MCF 10A (cell line): ENCODE results near the gene ACTR3. TPM values are rescaled to one million over a fixed set of nuclear protein-coding genes. Genes with fewer than 3 reads are reported as not detected.

Experiments
- BruUV-seq: library from RNA; stranded (reverse); fragments of 400-500 nt; replicated peaks from 2 replicates; lab custom pipeline; 2021; lab: Mats Ljungman, UMichigan
- CTCF ChIA-PET: fragments of 300-600 bp; sonication (Branson Sonifier 250); formaldehyde crosslinking; extraction: SDS; loops from one replicate; lab custom pipeline; 2021; ENCODE audit warnings: antibody characterized with exemption, inconsistent platforms; lab: Yijun Ruan, JAX
- POLR2A ChIA-PET: fragments of 300-600, 350-650 bp; sonication (Branson Sonifier 250); formaldehyde crosslinking; extraction: SDS; loops from one replicate; lab custom pipeline; 2020; ENCODE audit warnings: antibody characterized with exemption, inconsistent platforms; lab: Yijun Ruan, JAX
- DNase-seq: peaks from one replicate; pipeline ENCODE4 v3.0.0-alpha.2; 2018; ENCODE audit not compliant: unreplicated experiment
- H3K27ac Mint-ChIP-seq: one replicate; pipeline ENCODE4 v1.8.0; 2022; ENCODE audit warnings: mild to moderate bottlenecking, low read depth, mixed read lengths; ENCODE audit not compliant: unreplicated experiment
- H3K27me3 Mint-ChIP-seq: one replicate; pipeline ENCODE4 v1.8.0; 2022; ENCODE audit warnings: mixed read lengths; ENCODE audit not compliant: insufficient read depth, unreplicated experiment
- H3K36me3 Mint-ChIP-seq: one replicate; pipeline ENCODE4 v1.8.0; 2022; ENCODE audit warnings: mild to moderate bottlenecking, moderate library complexity, mixed read lengths; ENCODE audit not compliant: insufficient read depth, unreplicated experiment
- H3K4me1 Mint-ChIP-seq: one replicate; pipeline ENCODE4 v1.8.0; 2022; ENCODE audit warnings: mixed read lengths; ENCODE audit not compliant: insufficient read depth, unreplicated experiment
- H3K4me3 Mint-ChIP-seq: one replicate; pipeline ENCODE4 v1.8.0; 2022; ENCODE audit warnings: mild to moderate bottlenecking, moderate library complexity, mixed read lengths; ENCODE audit not compliant: unreplicated experiment
- H3K9me3 Mint-ChIP-seq: one replicate; pipeline ENCODE4 v1.8.0; 2022; ENCODE audit warnings: mixed read lengths; ENCODE audit not compliant: unreplicated experiment
- intact Hi-C: fragments of 100-400 bp; cut with micrococcal nuclease; formaldehyde crosslinking; loops from 2 replicates; pipeline ENCODE4 v1.14.1; 2022
- total RNA-seq: library from RNA; stranded (reverse); gene quantifications from 2 replicates; pipeline ENCODE4 v1.2.3, GENCODE V29; 2022
- TF ChIP-seq, protein P1 (sequence below): fragments of 200-600 bp; IDR thresholded peaks from one replicate; pipeline ENCODE4 v1.8.0; 2022; ENCODE audit warnings: antibody characterized with exemption, mild to moderate bottlenecking; ENCODE audit not compliant: unreplicated experiment

ACTR3 gene
- total RNA-seq, 1 experiment from 2014 or later = 311 TPM

DNA sequence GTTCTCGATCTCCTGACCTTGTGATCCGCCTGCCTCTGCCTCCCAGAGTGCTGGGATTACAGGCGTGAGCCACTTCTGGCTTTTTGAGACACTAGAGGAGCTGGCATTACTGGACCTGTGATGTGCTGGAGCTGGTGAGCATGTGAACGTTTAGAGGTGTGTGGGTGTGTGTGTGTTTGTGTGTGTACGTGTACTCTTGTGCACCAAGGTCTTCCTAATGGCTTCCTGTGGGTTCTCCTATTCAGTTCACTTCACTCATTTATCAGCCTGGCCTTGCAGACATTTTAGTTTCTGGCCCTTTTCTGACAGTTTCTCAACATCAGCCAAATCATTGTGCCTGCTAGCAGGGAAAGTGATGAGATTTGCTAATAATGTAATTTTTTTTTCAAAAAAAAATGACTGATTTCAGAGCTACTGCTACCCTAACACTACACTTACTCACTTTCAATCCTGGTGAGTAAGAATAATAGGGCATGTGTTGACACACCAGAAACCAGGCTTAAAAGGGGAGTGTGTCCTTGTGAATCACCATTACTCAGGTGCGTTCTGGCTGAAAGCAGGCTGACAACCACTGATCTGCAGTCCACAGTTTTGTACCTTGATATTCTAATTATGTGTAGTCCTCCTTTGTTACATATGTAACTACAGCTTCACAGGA is 41.0 kb upstream of the ACTR3 start:
- intact Hi-C loops = no loop called here
- DNase-seq = peak; percentile 83
- TF ChIP-seq, protein P1, sequence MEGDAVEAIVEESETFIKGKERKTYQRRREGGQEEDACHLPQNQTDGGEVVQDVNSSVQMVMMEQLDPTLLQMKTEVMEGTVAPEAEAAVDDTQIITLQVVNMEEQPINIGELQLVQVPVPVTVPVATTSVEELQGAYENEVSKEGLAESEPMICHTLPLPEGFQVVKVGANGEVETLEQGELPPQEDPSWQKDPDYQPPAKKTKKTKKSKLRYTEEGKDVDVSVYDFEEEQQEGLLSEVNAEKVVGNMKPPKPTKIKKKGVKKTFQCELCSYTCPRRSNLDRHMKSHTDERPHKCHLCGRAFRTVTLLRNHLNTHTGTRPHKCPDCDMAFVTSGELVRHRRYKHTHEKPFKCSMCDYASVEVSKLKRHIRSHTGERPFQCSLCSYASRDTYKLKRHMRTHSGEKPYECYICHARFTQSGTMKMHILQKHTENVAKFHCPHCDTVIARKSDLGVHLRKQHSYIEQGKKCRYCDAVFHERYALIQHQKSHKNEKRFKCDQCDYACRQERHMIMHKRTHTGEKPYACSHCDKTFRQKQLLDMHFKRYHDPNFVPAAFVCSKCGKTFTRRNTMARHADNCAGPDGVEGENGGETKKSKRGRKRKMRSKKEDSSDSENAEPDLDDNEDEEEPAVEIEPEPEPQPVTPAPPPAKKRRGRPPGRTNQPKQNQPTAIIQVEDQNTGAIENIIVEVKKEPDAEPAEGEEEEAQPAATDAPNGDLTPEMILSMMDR = no peak
- Mint-ChIP-seq H3K27ac (peak overlapping the region; percentile 29), H3K27me3 (no peaks in the 10 kb centered on the region), H3K4me1 (peaks cover 12% of the 10 kb centered on the region), H3K9me3 (no peaks in the 10 kb centered on the region), H3K4me3 (no peak overlapping the region), H3K36me3 (no peaks in the 10 kb centered on the region)
- no TSS peak for BruUV-seq
- ChIA-PET CTCF (interaction anchor here (0.6 to 0.8 kb wide), 2 partner anchors 11 to 246 kb away, joined by 3 read pairs; no protein-coding TSS in a partner anchor), POLR2A (interaction anchor here (0.8 to 11.8 kb wide), 13 partner anchors 10 to 93 kb away, joined by 3 to 151 read pairs (median 4); partner anchors contain the start of genes ACTR3 and SLC35F5)

DNA sequence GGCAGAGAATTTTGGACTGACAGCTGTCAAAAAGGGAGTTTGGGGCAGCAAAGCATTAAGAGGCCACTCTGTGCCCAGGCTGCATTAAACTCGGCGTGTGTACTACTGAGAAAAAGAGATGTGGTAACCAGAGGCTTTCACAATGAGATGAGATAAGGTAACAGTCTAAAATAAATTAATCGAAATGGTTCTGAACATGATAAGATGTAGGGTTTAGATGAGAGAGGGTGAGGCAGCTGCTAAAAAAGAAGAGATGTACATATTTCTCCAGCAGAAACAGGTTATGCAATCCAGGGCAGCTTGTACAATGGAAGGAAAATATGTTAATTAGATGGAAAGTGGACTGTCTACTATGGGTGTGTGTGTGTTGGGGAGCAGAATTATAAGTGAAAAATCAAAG is 39.2 kb upstream of the ACTR3 start:
- no TSS peak for BruUV-seq
- TF ChIP-seq, protein P1 = no peak
- no peak overlapping the region for H3K4me3 Mint-ChIP-seq
- no peak for DNase-seq
- no peak overlapping the region for H3K27ac Mint-ChIP-seq
- intact Hi-C loops = no loop called here
- ChIA-PET CTCF (interaction anchor here (0.7 kb wide), 1 partner anchor 700 kb away, joined by 4 read pairs; no protein-coding TSS in a partner anchor), POLR2A (interaction anchor here (0.7 to 11.8 kb wide), 9 partner anchors 13 to 95 kb away, joined by 3 to 151 read pairs (median 4); partner anchors contain the start of genes ACTR3 and SLC35F5)
- H3K4me1 Mint-ChIP-seq = peaks cover 12% of the 10 kb centered on the region
- no peaks in the 10 kb centered on the region for H3K27me3 Mint-ChIP-seq
- no peaks in the 10 kb centered on the region for H3K36me3 Mint-ChIP-seq
- no peaks in the 10 kb centered on the region for H3K9me3 Mint-ChIP-seq

DNA sequence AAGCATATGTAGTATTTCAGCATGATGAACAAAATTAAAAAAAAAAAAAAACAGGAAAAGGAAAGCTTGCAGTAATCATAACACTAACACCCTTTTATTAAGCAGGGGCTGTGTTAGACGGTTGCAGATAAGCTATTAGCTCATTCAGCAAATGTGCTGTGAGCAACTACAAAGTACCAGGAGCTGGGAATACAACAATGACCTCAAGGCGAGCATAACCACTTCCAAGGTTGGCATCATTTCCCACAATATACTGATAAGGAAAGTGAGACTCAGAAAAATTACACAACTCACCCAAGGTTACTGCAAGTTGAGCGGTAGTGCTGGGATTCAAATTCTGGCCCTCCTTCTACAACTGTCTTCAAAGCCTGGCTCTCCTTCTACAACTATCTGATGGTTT is 38.2 kb upstream of the ACTR3 start:
- Mint-ChIP-seq H3K27ac (no peak overlapping the region), H3K27me3 (no peaks in the 10 kb centered on the region), H3K4me3 (no peak overlapping the region), H3K9me3 (no peaks in the 10 kb centered on the region), H3K36me3 (no peaks in the 10 kb centered on the region), H3K4me1 (peaks cover 12% of the 10 kb centered on the region)
- ChIA-PET CTCF (interaction anchor here (0.5 to 0.6 kb wide), 2 partner anchors 13 to 118 kb away, joined by 3 read pairs; no protein-coding TSS in a partner anchor), POLR2A (interaction anchor here (0.9 to 11.8 kb wide), 8 partner anchors 9 to 96 kb away, joined by 3 to 151 read pairs (median 5); partner anchors contain the start of genes ACTR3 and SLC35F5)
- peak; percentile 16 for DNase-seq
- no TSS peak for BruUV-seq
- intact Hi-C loops = no loop called here
- TF ChIP-seq, protein P1 = no peak

DNA sequence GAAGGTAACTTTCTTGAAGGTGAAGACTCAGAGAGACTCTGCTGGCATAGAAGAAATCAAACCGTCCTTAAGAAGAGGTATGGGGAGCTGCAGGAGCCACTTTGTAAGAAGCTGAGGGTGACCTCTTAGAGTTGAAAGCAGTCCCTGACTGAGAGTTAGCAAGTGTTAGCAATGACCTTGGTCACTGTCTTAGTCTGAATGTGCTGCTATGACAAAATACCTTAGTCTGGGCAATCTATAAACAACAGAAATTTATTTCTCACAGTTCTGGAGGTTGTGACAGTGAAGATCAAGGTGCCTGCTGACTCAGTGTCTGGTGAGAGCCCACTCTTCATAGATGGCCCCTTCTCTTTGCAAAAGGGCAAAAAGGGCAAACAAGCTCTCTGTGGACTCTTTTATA is 35.7 kb upstream of the ACTR3 start:
- CTCF ChIA-PET = interaction anchor here (0.8 kb wide), 1 partner anchor 20 kb away, joined by 5 read pairs; no protein-coding TSS in a partner anchor
- Mint-ChIP-seq H3K27ac (no peak overlapping the region), H3K4me3 (no peak overlapping the region), H3K36me3 (no peaks in the 10 kb centered on the region), H3K9me3 (no peaks in the 10 kb centered on the region), H3K27me3 (no peaks in the 10 kb centered on the region), H3K4me1 (peaks cover 14% of the 10 kb centered on the region)
- TF ChIP-seq, protein P1 = no peak
- no TSS peak for BruUV-seq
- no peak for DNase-seq
- POLR2A ChIA-PET = interaction anchor here (0.7 to 11.8 kb wide), 4 partner anchors 10 to 99 kb away, joined by 3 to 151 read pairs (median 12); partner anchors contain the start of gene SLC35F5
- intact Hi-C loops = no loop called here
